Measurements from ENCODE around the gene VASP.

DNA sequence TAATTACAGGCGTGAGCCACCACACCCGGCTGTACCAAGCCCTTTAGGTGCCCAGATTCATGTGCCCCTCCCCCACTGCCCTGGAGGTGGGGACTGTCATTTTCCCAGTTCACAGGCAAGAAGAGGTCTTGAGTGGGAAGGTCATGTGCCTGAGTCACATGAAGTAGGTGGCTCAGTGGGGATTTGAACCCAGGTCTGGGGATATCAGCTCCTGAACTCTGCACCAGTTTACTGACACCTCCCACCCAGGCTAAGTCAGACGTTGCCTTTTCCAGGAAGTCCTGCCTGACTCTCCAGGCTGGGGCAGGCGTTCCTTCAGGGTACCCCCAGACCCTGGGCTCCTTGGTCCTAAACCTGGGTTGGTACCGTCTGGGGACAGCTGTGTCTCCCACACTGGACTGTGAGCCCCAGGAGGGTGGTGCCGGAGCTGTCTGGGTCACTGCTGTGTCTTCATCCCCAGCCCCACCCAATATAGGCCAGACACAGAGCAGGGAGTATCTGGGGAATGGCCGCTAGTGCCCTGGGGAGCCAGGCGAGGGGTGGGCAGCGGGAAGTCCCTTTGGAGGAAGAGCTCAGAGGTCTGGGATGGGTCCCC, 8.6 kb downstream of the VASP start:
- TF ChIP-seq, protein P1, sequence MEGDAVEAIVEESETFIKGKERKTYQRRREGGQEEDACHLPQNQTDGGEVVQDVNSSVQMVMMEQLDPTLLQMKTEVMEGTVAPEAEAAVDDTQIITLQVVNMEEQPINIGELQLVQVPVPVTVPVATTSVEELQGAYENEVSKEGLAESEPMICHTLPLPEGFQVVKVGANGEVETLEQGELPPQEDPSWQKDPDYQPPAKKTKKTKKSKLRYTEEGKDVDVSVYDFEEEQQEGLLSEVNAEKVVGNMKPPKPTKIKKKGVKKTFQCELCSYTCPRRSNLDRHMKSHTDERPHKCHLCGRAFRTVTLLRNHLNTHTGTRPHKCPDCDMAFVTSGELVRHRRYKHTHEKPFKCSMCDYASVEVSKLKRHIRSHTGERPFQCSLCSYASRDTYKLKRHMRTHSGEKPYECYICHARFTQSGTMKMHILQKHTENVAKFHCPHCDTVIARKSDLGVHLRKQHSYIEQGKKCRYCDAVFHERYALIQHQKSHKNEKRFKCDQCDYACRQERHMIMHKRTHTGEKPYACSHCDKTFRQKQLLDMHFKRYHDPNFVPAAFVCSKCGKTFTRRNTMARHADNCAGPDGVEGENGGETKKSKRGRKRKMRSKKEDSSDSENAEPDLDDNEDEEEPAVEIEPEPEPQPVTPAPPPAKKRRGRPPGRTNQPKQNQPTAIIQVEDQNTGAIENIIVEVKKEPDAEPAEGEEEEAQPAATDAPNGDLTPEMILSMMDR (IDR thresholded peaks at IDR 0.05) = no peak
- TF ChIP-seq TCF7 (CRISPR knock-in tag; IDR thresholded peaks at IDR 0.05; ENCODE audit: low read depth) = no peak
- TF ChIP-seq, protein P2, sequence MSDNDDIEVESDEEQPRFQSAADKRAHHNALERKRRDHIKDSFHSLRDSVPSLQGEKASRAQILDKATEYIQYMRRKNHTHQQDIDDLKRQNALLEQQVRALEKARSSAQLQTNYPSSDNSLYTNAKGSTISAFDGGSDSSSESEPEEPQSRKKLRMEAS (CRISPR knock-in tag; IDR thresholded peaks at IDR 0.05) = no peak
- TF ChIP-seq, protein P3, sequence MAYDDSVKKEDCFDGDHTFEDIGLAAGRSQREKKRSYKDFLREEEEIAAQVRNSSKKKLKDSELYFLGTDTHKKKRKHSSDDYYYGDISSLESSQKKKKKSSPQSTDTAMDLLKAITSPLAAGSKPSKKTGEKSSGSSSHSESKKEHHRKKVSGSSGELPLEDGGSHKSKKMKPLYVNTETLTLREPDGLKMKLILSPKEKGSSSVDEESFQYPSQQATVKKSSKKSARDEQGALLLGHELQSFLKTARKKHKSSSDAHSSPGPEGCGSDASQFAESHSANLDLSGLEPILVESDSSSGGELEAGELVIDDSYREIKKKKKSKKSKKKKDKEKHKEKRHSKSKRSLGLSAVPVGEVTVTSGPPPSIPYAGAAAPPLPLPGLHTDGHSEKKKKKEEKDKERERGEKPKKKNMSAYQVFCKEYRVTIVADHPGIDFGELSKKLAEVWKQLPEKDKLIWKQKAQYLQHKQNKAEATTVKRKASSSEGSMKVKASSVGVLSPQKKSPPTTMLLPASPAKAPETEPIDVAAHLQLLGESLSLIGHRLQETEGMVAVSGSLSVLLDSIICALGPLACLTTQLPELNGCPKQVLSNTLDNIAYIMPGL (CRISPR knock-in tag; IDR thresholded peaks at IDR 0.05) = no peak
- TF ChIP-seq, protein P4, sequence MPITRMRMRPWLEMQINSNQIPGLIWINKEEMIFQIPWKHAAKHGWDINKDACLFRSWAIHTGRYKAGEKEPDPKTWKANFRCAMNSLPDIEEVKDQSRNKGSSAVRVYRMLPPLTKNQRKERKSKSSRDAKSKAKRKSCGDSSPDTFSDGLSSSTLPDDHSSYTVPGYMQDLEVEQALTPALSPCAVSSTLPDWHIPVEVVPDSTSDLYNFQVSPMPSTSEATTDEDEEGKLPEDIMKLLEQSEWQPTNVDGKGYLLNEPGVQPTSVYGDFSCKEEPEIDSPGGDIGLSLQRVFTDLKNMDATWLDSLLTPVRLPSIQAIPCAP (CRISPR knock-in tag; IDR thresholded peaks at IDR 0.05) = no peak
- TF ChIP-seq, protein P5, sequence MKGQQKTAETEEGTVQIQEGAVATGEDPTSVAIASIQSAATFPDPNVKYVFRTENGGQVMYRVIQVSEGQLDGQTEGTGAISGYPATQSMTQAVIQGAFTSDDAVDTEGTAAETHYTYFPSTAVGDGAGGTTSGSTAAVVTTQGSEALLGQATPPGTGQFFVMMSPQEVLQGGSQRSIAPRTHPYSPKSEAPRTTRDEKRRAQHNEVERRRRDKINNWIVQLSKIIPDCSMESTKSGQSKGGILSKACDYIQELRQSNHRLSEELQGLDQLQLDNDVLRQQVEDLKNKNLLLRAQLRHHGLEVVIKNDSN (CRISPR knock-in tag; IDR thresholded peaks at IDR 0.05) = no peak

All from WTC11 (cell line).